Stimulated activated CD8-positive, alpha-beta memory T cell treated with anti-CD3 and anti-CD28 coated beads, Interleukin-7, amount 100 ng/mL, for 24 hours (primary cell): ENCODE results near the gene OTOP2.

Source experiments
- DNase-seq: peaks from one replicate; pipeline ENCODE4 v3.0.0-alpha.2; 2020; ENCODE audit warnings: low read depth

Gene OTOP2

DNA sequence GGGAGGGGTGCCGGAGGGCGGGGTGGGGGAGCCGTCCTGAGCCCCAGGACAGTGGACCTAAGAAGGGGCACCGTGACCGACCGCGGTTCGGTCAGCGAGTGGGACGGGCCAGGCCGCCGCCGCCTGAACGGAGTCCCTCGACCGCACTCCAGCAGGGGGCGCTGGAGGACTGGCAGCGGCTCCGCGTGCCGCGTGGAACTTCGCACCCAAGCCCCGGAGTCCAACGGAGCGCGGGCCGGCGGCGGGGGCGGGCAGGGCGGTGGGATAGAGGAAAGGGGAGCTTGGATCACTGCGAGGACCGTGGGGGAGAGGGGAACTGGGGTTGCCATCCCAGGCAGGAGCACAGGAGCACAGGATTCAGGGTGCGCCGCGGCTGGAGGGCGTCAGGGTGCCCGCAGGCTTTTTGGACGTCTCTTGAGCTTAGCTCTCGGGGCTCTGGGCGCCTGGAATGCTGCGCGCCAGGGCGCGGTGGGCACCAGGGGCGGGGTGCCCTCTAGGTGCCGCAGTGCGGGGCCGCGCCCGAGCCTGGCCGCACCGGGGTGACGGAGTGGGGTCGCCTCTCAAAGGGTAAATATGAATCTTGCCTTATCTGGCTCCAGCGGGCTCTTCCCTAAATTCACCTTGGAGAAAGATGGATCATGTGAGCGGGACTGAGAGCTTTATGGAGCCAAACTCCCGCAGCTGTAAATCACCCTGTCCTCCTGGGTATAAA, 379 bp upstream of the OTOP2 start:
- peak; percentile 43 for DNase-seq

- no peak for DNase-seq
Measured at GRCh38 chr17:74925242-74925641, 1.2 kb downstream of the OTOP2 start.

DNA sequence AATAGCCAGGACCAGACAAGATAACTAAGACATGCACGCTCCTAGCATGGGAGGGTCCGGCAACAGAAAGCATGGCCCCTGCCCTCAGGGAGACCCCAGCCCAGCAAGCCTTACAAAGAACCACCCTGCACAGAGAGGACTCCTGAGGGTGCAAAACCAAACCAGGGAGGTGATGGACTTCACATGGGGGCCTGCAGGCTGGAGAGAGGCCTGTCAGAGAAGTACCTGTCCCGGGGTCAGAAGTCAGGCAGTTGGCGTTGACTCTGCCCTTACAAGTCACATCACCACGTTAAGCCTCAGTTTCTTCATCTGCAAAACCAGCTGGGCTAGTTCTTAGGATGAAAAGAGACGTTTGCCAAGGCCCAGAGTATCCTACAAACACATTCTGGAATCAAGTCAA, 4.7 kb downstream of the OTOP2 start:
- DNase-seq: no peak

DNA sequence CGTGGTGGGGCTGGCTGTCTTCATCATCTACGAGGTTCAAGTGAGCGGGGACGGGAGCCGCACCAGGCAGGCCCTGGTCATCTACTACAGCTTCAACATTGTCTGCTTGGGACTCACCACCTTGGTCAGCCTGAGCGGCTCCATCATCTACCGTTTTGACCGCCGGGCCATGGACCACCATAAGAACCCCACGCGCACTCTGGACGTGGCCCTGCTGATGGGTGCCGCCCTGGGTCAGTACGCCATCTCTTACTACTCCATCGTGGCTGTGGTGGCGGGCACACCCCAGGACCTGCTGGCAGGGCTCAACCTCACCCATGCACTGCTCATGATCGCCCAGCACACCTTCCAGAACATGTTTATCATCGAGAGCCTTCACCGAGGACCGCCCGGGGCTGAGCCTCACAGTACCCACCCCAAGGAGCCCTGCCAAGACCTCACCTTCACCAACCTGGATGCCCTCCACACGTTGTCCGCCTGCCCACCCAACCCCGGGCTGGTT, 6.5 kb downstream of the OTOP2 start:
- DNase-seq: no peak

GRCh38 chr17:74935048-74935447, 11.0 kb downstream of the OTOP2 start:
- DNase-seq: no peak

DNA sequence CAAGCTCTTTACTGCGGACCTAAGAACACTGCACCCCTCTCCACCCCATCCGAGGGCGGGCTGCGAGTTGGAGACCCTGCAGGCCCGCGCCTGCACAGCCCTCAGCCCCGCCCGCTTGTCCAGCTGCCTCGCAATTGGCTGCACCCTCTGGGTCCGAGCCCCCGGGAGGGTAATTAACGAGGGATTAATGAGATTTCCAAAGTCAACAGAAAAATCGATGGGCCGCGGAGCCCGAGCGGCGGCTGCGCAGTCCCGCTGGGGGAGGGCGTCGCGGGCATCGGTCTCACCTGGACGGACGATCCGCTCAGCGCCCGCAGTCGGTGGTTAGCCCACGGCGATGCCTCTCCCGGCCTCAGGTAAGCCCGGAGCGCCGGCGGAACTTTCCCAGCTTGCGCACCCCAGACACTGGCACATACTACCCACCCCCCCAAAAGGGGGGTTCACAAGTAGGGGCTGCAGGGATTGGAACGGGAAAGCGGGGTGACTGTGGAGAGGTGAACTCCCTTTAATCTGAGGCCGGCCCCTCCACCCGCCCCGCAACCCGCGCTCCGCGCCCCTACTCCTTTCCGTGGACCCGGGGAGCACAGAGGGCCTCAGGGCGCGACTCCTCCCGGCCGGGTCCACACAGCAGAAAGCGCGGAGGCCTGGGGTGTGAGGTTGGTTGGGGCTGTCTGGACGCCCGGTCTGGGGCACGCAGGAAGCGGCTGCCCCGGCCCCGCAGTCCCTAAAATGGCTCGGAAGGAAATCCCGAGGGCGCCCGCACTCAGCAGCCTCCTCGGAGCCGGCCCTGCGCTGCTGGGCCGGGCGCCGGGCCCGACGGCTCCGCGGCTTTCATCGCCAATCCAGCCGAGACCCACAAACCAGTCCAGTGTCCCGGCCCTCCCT, 11.8 kb downstream of the OTOP2 start, which contains the start of gene OTOP3:
OTOP3 (plus strand) TSS at position 314 of the 885 bp plus-strand sequence; CDS start at position 338, 24 bp downstream.
- DNase-seq: no peak

- no peak for DNase-seq
Measured at GRCh38 chr17:74936470-74936799, 12.4 kb downstream of the OTOP2 start.

- DNase-seq: no peak
Measured at GRCh38 chr17:74937064-74938051, 13.3 kb downstream of the OTOP2 start.

- DNase-seq: no peak
Measured at GRCh38 chr17:74938194-74938950, 14.3 kb downstream of the OTOP2 start.

- DNase-seq: no peak
Measured at GRCh38 chr17:74939534-74939933, 15.5 kb downstream of the OTOP2 start.

GRCh38 chr17:74941128-74941725, 17.2 kb downstream of the OTOP2 start:
- DNase-seq: no peak

DNA sequence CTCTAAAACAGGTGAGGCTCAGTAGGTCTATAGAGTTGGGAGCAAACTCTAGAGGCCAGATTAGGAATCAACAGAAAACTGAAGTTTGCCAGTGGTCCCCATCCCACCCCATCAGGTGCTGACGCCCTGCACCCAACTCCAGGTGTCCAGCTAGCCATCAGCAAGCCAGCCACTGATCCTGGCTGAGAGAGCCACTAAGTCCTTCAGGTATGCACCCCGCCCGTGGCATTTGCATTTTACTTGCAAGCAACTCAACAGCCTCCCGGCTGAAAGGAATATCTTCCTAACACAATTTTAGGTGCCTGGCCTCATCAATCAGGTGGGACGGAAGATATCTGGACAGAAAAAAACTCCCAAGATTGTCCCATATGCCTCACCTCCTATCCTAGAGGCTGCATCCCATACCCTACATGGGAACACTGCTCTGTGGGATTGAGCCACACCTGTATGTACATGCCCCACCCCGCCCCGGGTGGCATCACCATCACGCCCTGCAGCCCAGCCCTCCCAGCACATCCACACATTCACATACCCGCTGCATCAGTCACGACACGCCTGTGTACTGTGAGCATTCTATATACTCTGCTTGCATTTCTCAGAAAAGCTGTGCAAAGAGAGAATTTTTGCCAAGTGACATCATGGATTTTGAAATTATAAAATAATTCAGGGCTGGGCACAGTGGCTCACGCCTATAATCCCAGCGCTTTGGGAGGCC, 19.9 kb downstream of the OTOP2 start:
- DNase-seq: no peak

DNA sequence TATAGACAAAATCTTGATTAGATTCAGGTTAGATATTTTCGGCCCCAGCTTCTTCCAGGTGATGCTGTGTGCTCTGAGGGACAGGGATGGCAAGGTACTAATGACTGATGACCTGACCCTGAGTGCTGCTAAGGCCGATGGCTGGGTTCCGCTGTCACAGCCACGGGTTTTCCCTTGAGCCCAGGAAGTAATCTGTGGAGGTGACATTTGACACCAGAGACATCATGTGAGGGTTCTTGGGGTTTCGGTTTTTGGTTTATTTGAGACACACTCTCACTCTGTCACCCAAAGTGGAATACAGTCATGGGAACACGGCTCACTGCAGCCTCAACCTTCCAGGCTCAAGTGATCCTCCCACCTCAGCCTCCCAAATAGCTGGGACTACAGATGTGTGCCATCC, 21.5 kb downstream of the OTOP2 start:
- DNase-seq: no peak

- no peak for DNase-seq
Measured at GRCh38 chr17:74946641-74947040, 22.6 kb downstream of the OTOP2 start.

DNA sequence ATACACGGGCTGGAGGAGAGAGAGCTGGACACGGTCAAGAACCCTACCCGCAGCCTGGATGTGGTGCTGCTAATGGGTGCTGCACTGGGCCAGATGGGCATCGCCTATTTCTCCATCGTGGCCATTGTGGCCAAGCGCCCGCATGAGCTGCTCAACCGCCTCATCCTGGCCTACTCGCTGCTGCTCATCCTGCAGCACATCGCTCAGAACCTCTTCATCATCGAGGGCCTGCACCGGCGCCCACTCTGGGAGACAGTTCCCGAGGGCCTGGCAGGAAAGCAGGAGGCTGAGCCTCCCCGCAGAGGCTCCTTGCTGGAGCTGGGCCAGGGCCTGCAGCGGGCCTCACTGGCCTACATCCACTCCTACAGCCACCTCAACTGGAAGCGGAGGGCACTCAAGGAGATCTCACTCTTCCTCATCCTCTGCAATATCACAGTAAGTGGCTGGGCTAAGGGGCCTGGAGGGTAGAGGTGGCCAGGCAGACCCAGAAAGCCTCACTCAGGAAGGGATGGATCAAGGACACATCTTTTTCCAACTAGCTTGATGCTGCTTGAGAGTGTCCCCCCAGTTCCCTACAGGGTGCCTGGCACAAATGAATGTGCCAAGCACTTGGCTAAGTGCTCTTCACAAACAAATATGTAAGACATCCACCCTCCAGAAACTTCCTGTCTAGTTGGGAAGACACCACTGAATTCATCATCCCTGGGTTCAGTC, 23.1 kb downstream of the OTOP2 start:
- no peak for DNase-seq

DNA sequence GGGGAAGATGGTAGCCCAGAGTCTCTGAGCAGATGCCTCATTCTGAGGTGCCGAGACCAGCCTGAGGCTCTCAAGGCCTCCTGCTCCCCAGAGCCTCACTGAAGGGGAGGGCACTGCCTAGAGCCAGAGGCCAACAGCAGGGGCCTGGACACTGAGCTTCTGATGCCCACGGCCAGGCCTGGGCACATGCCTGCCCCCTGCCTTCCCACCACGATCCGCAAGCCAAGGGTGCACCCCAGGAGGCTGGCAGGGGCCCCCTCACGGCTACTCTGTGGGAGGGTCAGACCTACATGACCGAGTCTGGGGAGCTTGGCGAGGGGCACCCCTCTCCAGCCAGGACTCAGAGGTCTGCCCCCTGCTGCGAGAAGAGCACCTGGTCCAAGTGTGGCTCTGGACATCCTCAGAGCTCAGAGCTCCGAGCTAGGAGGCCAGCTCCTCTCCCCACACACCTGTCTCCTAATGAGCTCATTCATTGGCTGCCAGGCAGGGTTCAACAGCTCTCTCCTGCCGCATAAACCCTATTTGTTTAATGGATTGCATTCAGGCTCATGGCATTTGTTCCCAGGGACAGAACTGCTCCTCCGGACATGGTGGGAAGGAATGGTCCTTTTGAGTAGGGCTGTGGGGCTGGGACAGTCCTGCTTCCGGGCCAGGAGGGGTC, 25.5 kb downstream of the OTOP2 start:
- DNase-seq: no peak

DNA sequence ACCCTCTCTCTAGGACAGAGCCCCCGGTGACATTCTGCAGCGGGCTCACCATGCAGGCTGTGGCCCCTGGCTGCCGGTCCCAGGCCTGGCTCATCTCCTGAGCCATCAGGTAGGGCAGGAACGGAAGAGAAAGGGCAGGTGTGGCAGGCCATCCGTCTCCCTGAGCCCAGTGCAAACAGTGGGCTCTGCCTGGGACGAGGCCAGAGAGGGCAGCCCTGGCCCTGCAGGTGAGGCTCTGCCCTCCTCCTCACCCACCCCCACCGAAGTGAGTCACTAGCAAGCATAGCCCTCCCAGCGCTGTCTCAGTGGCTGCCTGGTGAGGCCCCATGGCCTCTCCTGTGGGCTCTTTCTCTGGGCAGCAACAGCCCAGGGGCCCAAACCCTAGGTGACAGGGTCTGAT, 26.1 kb downstream of the OTOP2 start:
- DNase-seq: no peak

DNA sequence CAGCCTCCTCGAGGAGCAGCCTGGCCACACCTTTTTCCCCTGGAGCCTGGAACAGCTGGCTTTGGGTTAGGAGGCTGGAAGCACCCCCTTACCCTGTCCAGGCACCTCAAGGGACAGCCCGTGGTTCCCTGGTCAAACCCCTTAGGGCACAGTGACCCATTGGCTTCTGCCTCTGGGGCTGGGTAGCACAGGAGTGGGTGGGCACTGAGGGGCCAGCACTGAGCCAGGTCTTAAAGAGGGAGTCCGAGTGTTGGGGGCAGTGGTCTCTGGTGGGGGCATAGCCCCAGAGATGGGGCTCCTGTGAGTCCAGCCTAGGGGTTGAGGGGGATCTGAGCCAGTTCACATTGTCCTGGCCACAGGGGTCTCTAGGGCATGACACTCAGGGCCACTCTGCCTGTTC, 27.0 kb downstream of the OTOP2 start:
- no peak for DNase-seq
